HG03565 (cell line): ENCODE measurements around the gene KRTAP5-3.

Experiments
- ATAC-seq: cut with Tn5 transposase; IDR thresholded peaks from one replicate; pipeline ENCODE4 v1.9.1; 2021; ENCODE audit warnings: mild to moderate bottlenecking, moderate library complexity; ENCODE audit not compliant: unreplicated experiment

The KRTAP5-3 gene

GRCh38 chr11:1566381-1567051 is 41.7 kb downstream of the KRTAP5-3 start:
- no peak for ATAC-seq

DNA sequence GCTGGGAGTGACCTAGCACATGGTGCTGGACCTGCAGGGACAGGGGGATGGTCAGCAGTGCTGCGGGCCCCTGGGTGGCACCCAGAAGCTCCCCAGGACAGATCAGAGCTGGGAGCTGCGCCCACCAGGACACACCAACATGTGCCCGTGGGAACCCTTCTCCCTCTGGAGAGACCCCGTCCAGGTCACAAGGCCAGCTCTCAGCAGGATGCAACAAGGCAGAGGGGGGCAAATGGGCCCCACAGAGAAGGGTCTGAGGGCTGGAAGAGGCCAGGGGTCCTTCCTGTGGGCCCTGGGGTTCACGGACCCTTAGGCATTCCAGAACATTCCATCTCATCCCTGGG is 42.4 kb downstream of the KRTAP5-3 start:
- ATAC-seq, result no peak

GRCh38 chr11:1565173-1565903 is 42.9 kb downstream of the KRTAP5-3 start:
- no peak for ATAC-seq

GRCh38 chr11:1564535-1565172 is 43.6 kb downstream of the KRTAP5-3 start:
- ATAC-seq, result no peak

DNA sequence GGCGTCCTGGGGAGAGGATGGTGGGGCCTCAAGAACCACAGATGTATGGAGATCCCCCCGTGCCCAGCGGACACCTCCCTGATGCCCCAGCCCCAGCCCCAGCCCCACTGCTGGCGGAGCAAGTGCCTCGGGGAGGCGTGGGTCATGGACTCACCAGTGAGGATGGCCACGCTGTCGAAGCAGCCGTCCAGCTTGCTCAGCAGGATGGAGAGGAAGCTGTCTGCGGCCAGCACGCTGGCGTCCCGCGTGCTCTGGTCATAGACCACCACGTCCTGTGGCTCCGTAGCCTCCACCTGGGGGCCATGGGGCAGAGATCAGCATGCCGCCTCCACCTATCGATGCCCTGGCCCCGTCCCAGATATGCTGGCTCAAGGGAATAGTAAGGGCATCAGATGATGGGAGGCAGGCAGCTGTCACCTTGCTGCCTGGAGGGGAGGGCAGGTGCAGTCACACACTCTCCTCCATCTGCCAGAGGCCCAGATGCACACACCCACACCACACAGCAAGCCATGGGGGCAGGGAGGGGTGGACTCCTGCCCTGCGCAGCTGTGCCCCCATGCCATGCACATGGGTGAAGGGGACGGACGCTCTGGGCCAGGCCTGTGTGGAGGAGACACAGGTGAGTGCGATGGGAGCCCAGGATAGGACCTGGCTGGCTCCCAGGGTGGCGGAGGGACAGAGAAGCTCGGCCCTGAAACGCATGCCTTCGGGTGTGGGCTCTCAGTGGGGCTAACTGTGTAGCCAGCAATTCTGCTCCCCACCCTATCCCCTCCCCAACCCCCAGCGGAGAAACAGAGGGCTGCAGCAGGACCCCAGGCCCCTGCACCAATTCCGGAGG is 44.3 kb downstream of the KRTAP5-3 start:
- ATAC-seq, result no peak

DNA sequence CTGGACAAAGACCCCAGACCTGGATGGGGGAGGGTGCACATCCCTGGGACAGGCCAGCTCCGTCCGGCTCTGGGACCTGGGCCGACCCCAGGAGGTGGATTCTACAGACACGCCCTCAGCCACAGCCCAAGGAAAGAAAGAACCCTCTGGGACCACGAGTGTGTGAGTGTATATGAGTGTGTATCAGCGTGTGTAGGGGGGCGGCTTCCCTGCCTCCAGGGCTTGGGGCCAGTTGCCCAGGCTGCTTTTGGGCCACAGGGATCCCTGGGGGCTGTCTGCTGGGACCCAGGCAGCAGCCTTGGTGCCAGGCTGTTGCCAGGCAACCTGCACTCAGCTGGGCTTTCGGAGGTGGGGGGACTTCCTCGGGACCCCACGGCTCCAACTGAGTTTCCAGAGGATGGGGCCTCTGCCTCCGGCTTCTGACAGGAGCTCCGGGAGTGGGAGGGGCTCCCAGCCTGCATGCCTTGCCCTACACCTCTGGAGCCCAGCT is 45.1 kb downstream of the KRTAP5-3 start:
- no peak for ATAC-seq

DNA sequence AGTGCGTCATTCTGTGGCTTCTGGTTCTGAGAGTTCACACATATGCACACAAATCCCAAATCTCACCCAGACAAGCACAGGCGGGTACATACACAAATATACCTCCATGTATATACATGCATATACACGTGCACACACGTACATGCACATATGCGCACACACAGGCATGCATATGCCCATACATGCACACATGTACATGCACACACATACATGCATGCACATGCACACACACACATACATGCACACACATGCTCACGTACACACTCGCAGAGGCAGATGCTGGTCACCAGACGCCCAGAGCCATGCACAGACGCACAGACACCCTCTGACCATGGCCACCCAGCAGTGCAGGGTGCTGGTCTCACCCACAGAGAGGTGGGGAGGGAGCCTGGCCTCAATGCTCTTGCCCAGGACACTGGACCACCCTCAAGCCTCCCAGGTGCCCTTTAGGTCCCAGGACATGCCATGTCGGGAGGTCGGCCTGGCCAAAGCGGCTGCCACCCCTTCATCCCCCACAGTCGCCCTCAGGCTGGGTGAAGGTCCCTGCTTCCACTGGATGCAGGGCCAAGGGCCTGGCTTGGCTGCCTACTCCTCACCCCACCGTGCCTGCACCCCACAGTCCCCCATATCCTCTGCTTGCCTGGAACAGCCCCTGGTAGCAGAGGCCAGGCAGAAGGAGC is 45.7 kb downstream of the KRTAP5-3 start:
- no peak for ATAC-seq

DNA sequence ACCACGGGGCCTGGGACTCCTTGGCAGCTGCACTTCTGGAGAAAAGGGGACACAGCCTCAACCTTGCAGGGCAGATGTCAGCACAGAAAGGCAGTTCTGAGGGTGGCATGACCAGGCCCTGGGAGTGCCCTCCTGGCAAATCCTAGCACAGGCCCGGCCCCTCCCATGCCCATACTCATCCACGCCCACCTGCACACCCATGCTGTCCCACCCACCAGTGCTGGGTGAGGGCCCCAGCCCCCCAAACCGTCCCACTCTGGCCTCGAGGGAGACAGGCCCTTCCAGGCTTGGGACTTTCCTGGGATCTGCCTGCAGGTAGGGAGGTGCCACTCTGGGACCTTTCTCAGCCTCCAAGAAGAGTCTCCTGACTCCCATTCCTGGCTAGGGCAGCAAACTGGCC is 46.3 kb downstream of the KRTAP5-3 start:
- ATAC-seq, result no peak

- ATAC-seq, result no peak
Observed at GRCh38 chr11:1561266-1561665, 47.0 kb downstream of the KRTAP5-3 start.

GRCh38 chr11:1560649-1561251 is 47.5 kb downstream of the KRTAP5-3 start:
- no peak for ATAC-seq

DNA sequence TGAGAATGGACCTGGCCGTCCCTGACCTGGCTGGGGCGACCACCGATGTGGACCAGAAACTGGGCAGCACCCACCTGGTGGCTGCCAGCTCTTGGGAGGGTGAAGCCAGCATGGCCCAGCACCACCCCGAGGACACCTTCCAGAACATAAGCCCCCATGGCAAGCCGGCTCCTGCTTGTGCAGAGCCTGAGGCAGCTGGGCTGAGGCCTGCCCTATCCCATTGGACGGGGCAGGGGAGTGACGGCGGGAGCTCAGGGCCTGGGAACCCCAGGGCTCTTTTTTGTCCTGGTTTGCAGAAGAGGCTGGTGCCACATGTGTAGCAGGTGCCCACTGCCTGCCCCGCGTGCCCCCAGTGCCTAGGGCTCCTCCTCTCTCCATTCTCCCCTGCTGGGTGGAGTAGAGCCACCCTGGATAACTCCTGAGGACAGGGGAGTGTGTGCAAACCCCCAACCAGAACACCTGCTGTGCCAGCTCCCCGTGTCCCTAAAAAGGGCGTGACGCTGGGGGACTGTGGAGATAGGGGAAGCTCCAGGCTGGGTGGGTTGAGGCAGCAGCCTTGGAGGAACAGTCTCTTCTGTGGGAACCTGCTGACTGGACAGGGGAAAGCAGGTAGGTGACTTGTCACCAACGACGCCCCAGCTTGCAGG is 48.1 kb downstream of the KRTAP5-3 start:
- ATAC-seq, result no peak

- ATAC-seq, result no peak
Observed at GRCh38 chr11:1559111-1559951, 48.9 kb downstream of the KRTAP5-3 start.

GRCh38 chr11:1558775-1559110 is 49.5 kb downstream of the KRTAP5-3 start:
- ATAC-seq, result no peak

DNA sequence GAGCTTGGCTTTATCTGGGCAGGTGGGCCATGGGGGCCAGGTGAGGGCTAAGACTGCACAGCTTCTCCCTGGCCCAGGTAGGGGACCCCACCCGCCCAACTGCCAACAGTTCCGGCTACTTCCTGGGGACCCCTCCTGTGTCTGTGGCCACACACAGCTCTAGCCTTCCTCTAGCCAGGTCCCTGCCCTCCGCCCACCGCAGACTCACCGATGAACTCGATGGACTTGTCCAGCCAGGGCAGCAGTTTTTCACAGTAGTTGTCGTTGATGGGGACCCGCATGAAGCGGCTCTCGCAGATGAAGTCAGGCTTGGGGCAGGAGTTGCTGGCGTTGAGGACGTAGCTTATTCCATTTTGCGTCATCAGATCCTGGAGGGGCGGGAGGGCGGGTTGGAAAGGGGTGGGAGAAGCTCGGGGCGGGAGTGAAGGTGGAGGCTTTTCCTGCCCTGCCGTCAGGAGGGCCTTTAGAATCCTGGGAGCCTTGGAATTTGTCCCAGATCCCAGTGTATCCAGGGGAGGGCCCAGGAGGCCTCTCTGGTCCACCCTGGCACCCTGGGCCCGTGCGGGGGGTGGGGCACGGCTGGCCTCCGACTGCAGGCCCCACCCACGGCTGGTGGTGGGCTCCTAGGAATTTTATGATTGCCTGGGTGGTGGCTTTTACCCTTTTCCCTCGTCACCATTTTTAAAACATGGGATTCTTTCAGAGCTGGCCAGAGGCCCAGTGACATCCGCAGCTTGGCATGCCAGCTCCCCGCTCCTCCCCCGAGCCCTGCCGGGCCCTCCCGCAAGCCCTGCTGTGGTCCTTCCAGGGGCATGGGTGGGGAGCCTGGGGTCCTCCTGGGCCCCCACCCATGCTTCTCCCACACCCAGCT is 50.1 kb downstream of the KRTAP5-3 start:
- no peak for ATAC-seq
